HG02763 (cell line): ENCODE measurements around the gene MAGEL2.

ENCODE experiments used
- ATAC-seq: cut with Tn5 transposase; IDR thresholded peaks from one replicate; pipeline ENCODE4 v1.9.1; 2021; ENCODE audit warnings: mild to moderate bottlenecking, moderate library complexity; ENCODE audit not compliant: unreplicated experiment

The MAGEL2 gene

DNA sequence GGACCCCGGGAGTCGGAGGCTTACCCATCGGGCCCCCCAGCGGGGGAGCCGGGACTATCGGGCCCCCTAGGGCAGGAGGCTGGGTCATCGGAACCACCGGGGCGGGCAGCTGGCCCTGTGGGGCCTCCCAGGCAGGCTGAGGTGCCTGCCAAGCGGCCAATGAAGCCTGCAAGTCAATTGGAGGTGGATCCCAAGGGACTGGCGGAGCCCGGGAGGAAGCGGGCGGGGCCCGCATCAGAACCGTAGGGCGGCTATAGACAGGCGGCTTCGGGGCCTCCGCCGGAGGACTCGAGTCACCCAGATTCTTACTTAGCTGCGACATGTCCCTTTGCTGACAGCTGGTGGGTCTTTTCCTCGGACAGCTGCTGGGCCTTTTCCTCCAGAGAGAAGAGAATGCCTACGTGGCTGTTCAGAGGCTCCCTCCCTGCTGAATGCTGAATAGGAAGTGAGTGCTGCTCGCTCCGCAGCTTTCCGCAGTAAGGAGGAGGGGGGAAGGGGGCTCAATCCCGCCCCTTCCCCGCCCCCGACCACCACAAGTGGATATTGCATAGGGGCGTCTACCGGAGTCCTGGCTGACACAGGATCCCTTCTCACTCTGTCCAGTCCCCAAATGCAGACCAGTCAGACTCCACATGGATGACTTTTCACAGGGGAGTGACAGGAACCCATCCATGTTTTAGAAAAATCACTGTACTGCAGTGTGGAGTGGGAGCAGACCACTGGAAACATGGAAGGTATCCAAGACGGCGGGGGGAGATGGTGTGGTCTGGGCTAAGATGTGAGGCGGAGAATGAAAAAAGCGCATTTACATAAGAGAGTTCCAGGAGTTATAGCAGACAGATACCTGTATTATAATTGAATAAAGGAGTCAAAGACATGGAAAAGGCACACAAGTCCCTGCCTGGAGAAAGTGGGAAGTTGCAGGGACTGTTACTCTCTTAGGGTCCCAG lies at the start of gene MAGEL2:
MAGEL2 (minus strand) TSS at position 447 of the 950 bp plus-strand sequence; CDS start at position 322, 125 bp downstream.
- ATAC-seq: no peak

DNA sequence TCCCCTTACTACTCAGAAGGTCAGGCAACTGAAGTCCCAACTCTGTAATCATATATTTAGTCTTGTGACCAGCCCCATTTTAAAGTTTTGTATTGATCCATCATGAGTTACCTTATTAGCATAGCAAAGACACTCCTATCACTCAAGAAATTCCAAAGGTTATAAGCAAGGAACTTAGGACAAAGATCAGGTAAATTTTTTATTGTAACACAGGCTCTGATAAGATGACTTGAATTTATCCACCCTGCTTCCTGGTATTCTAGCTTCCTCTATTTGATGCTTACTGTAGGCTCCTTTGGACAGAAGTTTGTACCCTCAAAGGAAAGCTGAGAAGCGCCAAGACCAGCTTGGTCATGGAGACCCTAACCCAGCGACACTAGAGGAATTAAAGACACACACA lies 47.6 kb upstream of the MAGEL2 start:
- ATAC-seq: no peak

DNA sequence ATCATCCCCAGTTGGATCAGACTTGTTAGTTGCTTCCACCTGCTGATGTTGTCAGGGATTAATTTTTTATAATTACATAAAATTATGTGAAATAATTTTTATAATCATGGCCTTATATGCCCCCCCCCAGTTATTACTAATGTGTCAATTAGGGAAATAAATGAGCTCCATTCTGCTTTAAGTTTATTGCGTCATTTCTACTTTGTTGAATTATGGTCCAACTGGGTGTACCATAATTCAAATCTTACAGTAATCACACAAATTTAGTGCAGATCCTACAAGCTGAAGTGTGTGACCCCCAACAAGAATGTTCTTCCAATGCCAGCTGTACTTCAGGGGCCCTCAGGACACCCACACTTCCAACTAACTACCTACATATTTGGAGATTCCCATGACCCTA lies 46.9 kb upstream of the MAGEL2 start:
- ATAC-seq: no peak

DNA sequence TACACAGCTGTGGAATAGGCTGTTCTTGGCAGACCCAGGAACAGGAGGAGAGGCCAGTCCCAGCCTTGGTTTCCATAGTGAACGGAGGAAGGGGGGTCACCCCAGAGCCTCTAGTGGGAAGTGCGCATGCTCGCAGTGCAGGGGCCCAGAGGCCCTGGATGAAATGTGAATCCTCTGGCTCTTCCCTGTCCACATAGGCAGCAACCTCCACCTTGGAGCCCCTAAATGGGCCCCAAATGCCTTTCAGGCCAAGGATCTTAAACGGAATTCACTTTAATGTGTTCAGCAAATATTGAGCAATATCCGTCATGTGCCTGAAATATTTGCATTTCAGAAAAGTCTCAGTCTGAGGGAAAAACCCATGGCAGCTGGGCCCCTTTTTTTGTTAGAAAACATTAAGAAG lies 42.8 kb upstream of the MAGEL2 start:
- ATAC-seq: no peak

DNA sequence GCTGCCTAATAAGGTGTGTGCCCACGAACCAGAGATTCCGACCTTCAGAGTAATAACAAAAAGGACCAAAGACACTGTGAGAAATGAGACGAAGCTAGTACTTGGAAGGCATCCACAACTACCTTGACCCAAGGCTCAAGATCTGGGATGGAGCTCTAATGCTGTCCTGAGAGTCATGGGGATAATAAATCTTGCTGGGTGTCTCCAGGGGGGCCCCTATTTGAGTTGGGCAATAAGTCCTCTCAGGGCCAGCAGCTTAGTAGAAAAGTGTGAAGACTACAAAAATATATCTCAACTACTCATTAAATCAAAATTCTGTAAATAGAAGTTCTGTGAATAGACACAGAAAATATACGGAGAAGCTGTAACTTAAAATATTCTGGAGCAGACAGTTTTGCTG lies 42.3 kb upstream of the MAGEL2 start:
- ATAC-seq: no peak

DNA sequence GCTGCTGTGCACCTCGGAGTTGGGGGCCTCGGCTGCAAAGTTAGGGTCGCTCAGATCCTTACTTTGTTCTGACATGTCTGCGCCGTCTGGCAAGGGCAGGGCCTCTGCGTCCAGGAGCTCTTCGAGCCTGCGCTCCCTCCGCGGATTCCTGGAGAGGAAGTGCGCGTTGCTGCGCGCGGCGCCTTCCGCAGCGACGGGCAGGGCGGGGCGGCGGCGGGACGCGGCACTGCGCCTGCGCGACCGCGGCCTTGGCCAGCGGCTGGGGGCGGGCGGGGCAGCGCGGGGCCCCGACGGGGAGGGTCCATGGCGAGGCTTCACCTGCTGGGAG lies 39.4 kb upstream of the MAGEL2 start, which contains the start of gene NDN:
NDN (minus strand) TSS at position 163 of the 328 bp plus-strand sequence; CDS start at position 75, 88 bp downstream.
- ATAC-seq: no peak

DNA sequence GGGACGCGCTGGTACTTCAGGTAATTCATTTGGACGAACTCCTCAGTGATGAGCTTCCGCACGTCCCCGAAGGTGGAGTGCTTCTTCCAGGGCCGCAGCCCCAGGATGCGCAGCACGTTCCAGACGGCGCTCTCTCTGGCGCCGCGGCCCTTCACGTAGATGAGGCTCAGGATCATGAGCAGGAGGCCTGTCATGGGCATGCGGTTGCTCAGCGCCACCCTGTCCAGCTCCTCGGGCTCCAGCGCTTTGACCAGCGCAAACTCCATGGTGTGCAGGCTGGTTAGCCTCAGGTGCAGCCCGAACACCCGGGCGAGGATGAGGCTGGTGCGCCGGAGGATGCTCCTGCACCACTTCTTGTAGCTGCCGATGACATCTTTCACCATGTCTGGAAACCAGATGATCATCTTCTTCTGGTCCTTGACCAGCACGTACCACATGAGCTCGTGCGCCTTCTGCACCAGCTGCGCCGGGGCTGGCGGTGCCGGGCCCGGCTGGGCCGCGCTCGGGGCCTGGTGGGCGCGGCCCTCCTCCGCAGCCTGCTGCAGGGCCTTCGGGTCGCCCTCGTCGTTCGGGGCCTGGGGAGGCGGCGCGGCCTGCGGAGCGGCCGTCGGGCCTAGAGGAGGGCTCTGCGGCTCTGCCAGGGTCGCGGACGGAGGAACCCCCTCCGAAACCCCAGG lies 38.9 kb upstream of the MAGEL2 start:
- ATAC-seq: no peak

DNA sequence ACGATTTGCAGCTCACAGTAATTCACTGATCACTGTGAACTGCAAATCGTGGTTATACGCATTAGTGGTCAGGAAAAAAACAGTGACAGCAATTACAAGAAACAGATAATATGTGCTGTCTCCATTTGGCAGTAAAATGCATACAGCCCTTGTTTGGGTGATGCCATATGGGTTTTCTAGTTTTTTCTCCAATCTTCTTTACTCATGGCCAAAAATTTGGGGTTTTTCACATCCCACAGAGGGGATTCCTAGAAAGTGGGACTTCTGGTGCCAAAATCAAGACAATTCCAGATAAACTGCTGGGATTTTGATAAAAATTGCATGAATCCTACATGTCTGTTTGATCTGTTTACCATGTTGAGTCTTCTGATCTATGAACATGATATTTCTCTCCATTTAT lies 23.8 kb upstream of the MAGEL2 start:
- no peak for ATAC-seq

DNA sequence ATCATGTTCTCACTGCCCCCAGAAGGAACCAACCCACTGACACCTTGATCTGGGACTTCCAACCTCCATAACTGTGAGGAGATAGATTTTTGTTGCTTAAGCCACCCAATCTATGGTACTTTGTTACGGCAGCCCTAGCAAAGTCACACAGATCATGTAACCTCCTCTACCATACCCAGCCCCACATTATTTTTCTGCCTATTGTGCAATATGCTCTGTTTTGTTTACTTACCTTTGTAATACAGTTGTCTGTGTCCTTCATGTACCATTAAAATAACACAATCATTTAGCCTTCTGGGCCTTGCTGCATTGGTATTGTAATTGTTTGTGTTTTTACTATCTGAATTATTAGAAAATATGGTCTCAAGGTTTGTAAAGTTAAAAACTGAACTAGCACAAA lies 23.3 kb upstream of the MAGEL2 start:
- no peak for ATAC-seq

DNA sequence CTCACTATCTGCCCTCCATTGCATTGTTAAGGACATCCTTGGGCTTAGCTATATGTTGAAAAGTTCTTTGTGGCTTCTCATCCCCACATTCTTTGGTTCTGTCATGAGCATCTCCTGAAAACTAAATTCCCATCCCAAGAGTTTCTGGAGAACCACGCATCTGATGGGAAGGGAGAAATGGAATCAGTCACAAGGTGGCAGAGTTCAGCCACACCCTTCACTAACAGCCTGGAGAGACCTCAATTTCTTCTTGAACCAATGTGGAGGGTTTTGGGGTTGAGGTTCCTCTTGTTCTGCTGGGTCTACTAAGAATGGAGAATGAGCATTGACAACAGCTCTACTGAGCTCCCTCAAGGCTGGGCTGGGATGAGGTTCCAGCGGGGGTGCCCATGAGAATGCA lies 15.6 kb upstream of the MAGEL2 start:
- ATAC-seq: no peak

DNA sequence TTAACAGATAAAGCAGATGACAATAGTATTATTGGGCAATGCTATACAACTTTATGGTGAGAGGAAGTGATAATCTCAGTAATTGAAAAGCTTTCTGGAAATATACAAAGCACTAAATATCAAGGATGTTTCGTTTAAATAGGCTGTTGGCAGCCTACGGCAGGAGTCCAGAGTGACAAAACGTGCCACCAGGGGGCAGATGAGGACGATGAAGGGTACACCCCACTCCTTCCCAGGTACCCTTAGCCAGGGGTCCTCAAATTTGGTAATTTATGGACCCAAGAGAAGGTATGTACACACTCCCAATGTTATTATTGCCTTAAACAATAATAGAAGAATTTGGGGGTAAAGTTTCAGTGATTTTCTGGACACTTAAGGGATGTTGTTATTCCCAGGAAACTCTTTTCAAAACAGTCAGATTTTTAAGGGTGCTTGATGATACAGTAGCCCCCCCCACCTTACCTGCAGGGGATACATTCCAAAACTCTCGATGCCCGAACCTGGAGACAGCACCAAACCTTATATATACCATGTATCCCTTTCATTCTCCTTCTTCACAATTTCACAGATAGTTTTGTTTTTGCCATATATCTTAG lies 1.4 kb upstream of the MAGEL2 start:
- ATAC-seq: no peak

DNA sequence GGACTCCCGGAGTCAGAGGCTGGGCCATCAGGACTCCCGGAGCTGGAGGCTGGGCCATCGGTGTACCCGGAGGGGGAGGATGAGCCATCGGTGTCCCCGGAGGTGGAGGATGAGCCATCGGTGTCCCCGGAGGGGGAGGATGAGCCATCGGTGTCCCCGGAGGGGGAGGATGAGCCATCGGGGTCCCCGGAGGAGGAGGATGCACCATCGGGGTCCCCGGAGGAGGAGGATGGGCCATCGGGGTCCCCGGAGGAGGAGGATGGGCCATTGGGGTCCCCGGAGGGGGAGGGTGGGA lies 719 bp downstream of the MAGEL2 start:
- no peak for ATAC-seq

DNA sequence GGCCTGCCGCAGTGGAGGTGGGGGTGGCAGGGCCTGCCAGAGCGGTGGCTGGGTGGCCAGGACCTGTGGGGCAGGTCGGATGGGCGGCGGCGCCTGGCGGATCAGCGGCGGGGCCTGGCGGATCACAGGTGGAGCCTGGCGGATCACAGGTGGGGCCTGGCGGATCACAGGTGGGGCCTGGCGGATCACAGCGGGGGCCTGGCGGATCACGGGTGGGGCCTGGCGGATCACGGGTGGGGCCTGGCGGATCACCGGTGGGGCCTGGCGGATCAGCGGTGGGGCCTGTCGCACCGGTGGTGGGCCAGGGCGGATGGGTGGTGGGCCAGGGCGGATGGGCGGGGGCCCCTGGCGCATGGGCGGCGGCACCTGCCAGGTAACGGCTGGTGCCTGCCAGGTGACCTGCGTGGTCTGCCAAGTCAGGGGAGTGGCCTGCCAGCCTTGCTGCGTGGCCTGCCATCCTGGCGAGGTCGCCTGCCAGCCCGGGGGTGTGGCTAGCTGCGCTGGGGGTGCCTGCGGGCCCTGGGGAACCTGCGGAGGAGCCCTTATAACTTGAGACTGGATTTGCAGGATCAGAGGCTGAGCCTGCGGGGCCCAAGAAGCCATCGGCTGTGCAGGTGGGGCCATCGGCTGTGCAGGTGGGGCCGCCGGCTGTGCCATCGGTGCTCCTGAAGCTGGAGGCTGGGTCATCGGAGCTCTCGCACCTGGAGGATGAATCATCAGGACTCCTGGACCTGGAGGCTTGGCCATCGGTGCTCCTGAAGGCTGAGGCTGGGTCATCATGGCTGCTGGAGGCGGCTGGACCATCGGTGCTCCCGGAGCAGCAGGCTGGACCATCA lies 1.3 kb downstream of the MAGEL2 start:
- ATAC-seq: no peak

DNA sequence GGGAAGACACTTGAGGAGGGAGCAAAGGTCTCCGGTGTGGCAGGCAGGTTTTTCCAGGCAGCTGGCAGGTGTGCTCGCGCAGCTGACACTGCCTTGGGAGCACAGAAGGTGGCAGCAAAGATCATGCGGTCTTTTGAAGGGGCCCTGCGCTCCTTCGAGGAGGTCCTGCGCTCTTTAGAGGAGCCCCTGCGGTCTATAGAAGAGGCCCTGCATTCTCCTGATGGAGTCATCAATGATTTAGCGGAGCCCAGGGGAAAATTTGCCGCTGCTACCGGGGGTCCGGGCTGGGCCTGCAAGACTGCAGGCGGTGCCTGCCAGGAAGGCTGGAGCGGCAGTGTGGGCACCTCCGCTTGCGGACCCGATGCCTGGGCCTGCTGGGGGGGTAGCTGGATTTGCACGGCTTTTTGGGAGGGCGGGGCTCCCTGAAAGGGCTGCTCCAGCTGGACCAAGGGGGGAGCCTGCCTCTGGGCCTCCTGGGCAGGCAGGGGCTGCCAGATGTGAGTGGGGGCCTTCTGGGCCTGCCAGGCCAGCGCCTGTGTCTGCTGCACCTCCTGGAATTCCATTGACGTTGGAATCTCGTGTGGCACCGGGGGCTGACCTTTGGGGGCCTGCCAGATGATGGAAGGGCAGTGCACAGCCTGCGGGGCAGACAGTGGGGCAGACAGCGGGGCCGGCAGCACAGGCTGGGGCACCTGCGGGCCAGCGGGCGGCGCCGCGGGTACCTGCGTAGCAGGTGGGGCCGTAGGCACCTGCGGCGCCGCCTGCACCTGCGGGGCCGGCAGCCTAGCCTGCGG lies 2.1 kb downstream of the MAGEL2 start:
- ATAC-seq: no peak

DNA sequence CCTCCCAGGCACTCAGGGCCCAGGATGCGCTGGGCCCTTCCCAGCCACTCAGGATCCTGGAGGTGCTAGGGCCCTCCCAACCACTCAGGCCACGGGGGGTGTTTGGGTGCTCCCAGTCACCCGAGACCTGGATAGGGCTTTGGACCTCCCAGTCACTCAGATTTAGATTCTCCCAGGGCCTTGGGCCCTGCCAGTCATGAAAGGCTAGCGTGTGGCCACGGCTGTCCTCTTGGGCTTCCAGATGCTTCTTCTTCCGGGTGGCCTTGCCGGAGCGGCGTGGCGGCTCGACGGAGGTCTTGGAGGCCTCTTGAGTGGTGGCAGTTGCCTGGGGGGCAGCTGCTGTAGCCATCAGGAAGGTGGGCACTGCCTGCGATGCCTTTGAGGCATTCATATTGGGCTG lies 2.8 kb downstream of the MAGEL2 start:
- no peak for ATAC-seq

DNA sequence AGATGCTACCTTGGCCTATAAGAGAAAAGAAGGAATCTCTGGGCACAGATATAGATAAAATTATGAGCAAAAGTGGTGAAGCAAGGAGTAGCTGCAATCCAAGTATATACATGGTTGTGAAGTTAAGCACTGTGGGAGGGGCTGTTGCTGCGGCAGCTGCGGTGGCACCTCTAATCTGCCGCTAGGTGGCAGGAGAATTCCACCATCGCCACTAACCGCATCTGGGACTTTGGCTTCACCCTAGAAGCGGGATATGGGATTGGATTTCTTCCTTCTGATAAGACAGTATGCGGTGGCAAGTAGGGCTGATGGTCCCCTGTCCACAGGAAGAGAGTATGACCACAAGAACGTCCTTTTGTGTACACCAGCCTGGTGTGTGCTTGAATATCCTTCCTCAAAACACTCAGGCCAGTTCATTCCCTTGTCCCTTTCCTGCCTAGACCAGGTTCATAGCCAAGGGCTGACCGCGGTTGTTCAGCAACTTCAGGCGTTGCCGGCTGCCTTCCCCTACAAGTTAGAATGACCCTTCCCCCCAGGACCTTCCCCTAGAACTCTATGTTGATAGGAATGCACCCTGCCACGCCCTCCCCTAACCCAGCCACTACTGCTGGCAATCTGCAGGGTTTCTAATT lies 5.1 kb downstream of the MAGEL2 start:
- ATAC-seq: no peak

DNA sequence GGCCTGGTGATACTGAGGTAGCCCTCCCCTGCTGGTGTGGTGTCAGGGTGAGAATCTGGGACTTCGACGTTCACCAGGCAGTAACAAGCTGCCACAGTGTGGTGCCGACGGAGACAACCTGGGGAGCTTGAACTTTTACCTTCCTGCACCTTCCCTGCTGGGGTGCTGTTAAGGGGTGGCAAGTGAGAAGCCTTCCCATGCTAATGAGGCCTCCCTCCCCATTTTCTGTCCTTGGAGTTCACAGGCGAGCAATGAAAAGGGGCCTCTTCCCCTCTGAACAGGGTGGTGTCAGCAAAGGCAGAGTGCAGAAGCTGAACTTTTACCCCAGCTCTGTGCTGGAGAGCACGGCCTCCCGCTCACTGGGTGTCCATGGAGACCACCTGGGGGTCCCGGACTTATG lies 13.5 kb downstream of the MAGEL2 start:
- ATAC-seq: no peak

DNA sequence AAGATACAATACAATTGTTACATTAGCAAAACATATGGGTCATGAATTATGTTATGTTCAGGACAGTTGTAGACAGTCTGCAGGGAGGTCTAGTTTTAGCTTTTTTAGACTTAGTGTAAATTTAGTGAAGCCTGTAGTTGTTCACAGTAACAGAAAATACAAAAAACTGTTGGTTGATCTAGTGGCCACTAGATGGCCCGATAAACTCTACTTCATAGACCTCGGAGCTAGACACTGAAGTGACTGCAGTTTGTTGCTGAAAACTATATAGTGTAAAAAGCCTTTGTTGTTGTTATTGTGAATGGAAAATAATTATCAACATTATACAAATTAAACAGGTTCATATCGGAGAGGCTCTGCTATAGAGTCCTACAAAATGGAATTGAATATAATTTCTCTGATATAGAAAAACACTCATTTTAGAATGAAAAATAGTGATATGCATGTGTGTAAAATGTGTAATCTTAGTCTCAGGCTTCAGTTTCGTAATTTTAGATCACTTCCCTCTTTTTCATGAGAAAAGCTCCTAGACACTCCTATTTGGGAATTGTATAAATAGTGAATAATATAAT lies 18.3 kb downstream of the MAGEL2 start:
- no peak for ATAC-seq

DNA sequence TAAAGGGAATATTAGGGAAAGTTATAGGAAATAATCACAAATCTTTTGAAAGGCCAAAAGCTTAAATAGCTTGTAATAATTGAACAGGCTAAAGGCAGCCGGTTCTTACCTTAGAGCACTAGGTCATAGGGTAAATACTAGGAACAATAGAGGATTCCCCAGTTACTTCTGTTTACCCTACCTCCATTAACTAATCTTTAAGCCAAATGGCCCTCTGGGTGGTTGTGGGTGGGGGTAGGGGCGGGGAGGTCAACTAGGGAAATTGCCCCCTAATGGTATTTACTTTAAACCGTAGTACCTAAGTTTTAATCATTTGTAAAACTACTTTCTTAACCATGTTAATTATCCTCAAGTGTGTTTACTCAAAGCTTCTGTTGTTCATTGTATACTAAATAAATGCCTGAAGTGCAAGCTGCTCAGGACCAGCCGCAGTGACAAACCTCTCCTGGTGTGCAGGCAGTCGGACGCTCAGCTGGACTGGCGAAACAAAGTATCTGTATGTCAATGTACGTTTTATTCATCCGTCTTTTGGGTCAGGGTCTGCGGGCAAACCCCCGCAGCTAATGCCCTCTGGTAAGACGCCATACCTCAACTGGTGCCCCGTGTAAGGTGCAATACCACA lies 18.9 kb downstream of the MAGEL2 start:
- no peak for ATAC-seq
